Activated CD4-positive, alpha-beta T cell treated with anti-CD3 and anti-CD28 coated beads for 1 hour (primary cell): ENCODE measurements around the gene SCFD2.
"Not testable (repeated sequence)": the region's sequence is repeated elsewhere in the genome, so short reads cannot be mapped to it uniquely, and the experiment has no call there.

Experiments
- DNase-seq: peaks from one replicate; pipeline ENCODE4 v3.0.0-alpha.2; 2020

The SCFD2 gene

GRCh38 chr4:53185869-53186585 is 179.8 kb downstream of the SCFD2 start:
- DNase-seq, result no peak

- DNase-seq, result no peak
Measured at GRCh38 chr4:53183754-53184153, 182.1 kb downstream of the SCFD2 start.

GRCh38 chr4:53177751-53178150 is 188.1 kb downstream of the SCFD2 start:
- not testable (repeated sequence) for DNase-seq

- DNase-seq, result no peak
Measured at GRCh38 chr4:53175640-53176039, 190.2 kb downstream of the SCFD2 start.

- DNase-seq, result no peak
Measured at GRCh38 chr4:53174823-53175222, 191.0 kb downstream of the SCFD2 start.

GRCh38 chr4:53173576-53173975 is 192.3 kb downstream of the SCFD2 start:
- DNase-seq, result no peak

GRCh38 chr4:53171797-53172196 is 194.1 kb downstream of the SCFD2 start:
- DNase-seq, result no peak

GRCh38 chr4:53169695-53170617 is 195.9 kb downstream of the SCFD2 start:
- DNase-seq, result no peak

GRCh38 chr4:53168228-53168627 is 197.6 kb downstream of the SCFD2 start:
- no peak for DNase-seq

- DNase-seq, result no peak
Measured at GRCh38 chr4:53162969-53163368, 202.9 kb downstream of the SCFD2 start.

- DNase-seq, result no peak
Measured at GRCh38 chr4:53161787-53162433, 204.0 kb downstream of the SCFD2 start.

GRCh38 chr4:53161051-53161786 is 204.6 kb downstream of the SCFD2 start:
- no peak for DNase-seq

- no peak for DNase-seq
Measured at GRCh38 chr4:53156896-53157295, 209.0 kb downstream of the SCFD2 start.

- DNase-seq, result no peak
Measured at GRCh38 chr4:53152467-53152866, 213.4 kb downstream of the SCFD2 start.

- no peak for DNase-seq
Measured at GRCh38 chr4:53151489-53151788, 214.4 kb downstream of the SCFD2 start.

GRCh38 chr4:53150631-53151488 is 215.0 kb downstream of the SCFD2 start:
- DNase-seq, result no peak

- no peak for DNase-seq
Measured at GRCh38 chr4:53147711-53148110, 218.2 kb downstream of the SCFD2 start.

GRCh38 chr4:53147197-53147596 is 218.7 kb downstream of the SCFD2 start:
- no peak for DNase-seq

- no peak for DNase-seq
Measured at GRCh38 chr4:53141308-53141707, 224.6 kb downstream of the SCFD2 start.

GRCh38 chr4:53139256-53139655 is 226.6 kb downstream of the SCFD2 start:
- not testable (repeated sequence) for DNase-seq

GRCh38 chr4:53137468-53137867 is 228.4 kb downstream of the SCFD2 start:
- no peak for DNase-seq

- no peak for DNase-seq
Measured at GRCh38 chr4:53136954-53137353, 228.9 kb downstream of the SCFD2 start.
